ENCODE measurements around the gene CUX1.
"Not testable (repeated sequence)": the region's sequence is repeated elsewhere in the genome, so short reads cannot be mapped to it uniquely, and the experiment has no call there.

DNA sequence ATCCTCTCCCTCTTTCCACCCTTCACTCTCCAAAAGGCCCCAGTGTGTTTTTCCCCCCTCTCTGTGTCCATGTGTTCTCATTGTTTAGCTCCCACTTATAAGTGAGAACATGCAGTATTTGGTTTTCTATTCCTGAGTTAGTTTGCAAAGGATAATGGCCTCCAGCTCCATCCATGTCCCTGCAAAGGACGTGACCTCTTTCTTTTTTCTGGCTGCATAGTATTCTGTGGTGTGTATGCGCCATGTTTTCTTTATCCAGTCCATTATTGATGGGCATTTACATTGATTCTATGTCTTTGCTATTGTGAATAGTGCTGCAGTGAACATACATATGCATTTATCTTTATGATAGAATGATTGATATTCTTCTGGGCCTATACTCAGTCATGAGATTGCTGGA lies 31.9 kb downstream of the CUX1 start:
- TF ChIP-seq EZH2 (optimal IDR thresholded peaks at IDR 0.05; ENCODE audit: low read depth, low read length); CTCF (IDR thresholded peaks at IDR 0.05; ENCODE audit: low read length): not testable (repeated sequence)

All from MM.1S (cell line).